Mesothelial cell of epicardium (in vitro differentiated cells): Measurements from ENCODE around the gene EFHD2. TPM values are rescaled to one million over a fixed set of nuclear protein-coding genes. Genes with fewer than 3 reads are reported as not detected.

Experiments
- DNase-seq, 2 experiments: peaks; one replicate each; pipeline ENCODE4 v3.0.0; 2021; ENCODE audit warnings: low spot score in 2 of 2; ENCODE audit not compliant: unreplicated experiment in 2 of 2
- H3K27ac Mint-ChIP-seq: 2 replicates; pipeline ENCODE4 v1.8.0; 2021; ENCODE audit warnings: mixed read lengths
- H3K27me3 Mint-ChIP-seq: 2 replicates; pipeline ENCODE4 v1.8.0; 2021; ENCODE audit warnings: low read depth, mixed read lengths
- H3K36me3 Mint-ChIP-seq: 2 replicates; pipeline ENCODE4 v1.8.0; 2021; ENCODE audit warnings: mixed read lengths
- H3K4me1 Mint-ChIP-seq: 2 replicates; pipeline ENCODE4 v1.8.0; 2021; ENCODE audit warnings: mixed read lengths
- H3K4me3 Mint-ChIP-seq: 2 replicates; pipeline ENCODE4 v1.8.0; 2021; ENCODE audit warnings: mild to moderate bottlenecking, moderate library complexity, mixed read lengths
- H3K9me3 Mint-ChIP-seq: 2 replicates; pipeline ENCODE4 v1.8.0; 2021; ENCODE audit warnings: mixed read lengths
- CTCF ChIP-seq: fragments of 200-600 bp; sonication (generic); IDR thresholded peaks from one replicate; pipeline ENCODE4 v1.5.0; 2021; ENCODE audit warnings: antibody characterized with exemption; ENCODE audit not compliant: unreplicated experiment
- total RNA-seq: library from RNA; stranded (reverse); gene quantifications from 3 replicates; pipeline ENCODE4 v1.2.1, GENCODE V29; 2021

EFHD2 gene
- total RNA-seq: 16.2 to 18.0 TPM (median 17.5 TPM) in 3 replicates

- Mint-ChIP-seq H3K27ac (peak within 1 kb of the TSS; percentile 94), H3K4me1 (peaks cover 27% of the 10 kb centered on the region), H3K36me3 (no peaks in the 10 kb centered on the region), H3K4me3 (peak within 1 kb of the TSS; percentile 79), H3K27me3 (peaks cover 43% of the 10 kb centered on the region), H3K9me3 (no peaks in the 10 kb centered on the region)
- TF ChIP-seq CTCF: no peak
- DNase-seq: peak; percentile 66 to 76
Measured at GRCh38 chr1:15409388-15410222, at the start of gene EFHD2. Gene EFHD2 (plus strand): TSS chr1:15409888. CDS start chr1:15409972, 84 bp downstream.

DNA sequence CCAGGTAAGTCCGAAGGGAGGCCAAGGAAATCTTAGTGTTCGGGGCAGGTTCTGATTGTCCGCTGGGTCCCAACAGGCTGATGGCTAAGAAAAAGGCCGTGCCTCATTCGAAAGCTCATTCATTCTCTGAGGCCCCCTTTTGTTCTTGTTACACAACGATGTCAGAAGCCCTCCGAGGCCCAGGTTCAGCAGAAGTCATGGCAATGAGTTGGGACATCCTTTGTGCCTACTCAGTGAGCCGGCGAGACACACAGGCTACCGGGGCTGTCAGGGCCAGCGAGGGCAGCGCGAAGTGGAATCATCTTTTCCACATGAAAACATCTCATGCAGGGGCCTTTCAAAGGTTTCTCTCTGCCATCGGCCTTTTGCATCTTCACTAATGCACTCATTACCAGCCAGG, 49.0 kb upstream of the EFHD2 start:
- no peaks in the 10 kb centered on the region for H3K9me3 Mint-ChIP-seq

GRCh38 chr1:15362096-15362736, 47.5 kb upstream of the EFHD2 start:
- Mint-ChIP-seq H3K4me3 (no peak overlapping the region), H3K27me3 (no peaks in the 10 kb centered on the region), H3K36me3 (no peaks in the 10 kb centered on the region), H3K9me3 (no peaks in the 10 kb centered on the region), H3K4me1 (peaks cover 11% of the 10 kb centered on the region), H3K27ac (no peak overlapping the region)
- no peak for TF ChIP-seq CTCF
- no peak for DNase-seq

More for the DNA sequence above, 49.0 kb upstream of the EFHD2 start:
- Mint-ChIP-seq H3K27ac (no peak overlapping the region), H3K27me3 (no peaks in the 10 kb centered on the region), H3K4me3 (no peak overlapping the region), H3K4me1 (peaks cover 18% of the 10 kb centered on the region), H3K36me3 (no peaks in the 10 kb centered on the region)
- DNase-seq: no peak
- no peak for TF ChIP-seq CTCF

GRCh38 chr1:15362737-15363128, 47.0 kb upstream of the EFHD2 start:
- DNase-seq: no peak
- peaks cover 7% of the 10 kb centered on the region for H3K4me1 Mint-ChIP-seq
- no peaks in the 10 kb centered on the region for H3K27me3 Mint-ChIP-seq
- TF ChIP-seq CTCF: no peak
- H3K27ac Mint-ChIP-seq: no peak overlapping the region
- H3K36me3 Mint-ChIP-seq: no peaks in the 10 kb centered on the region
- H3K4me3 Mint-ChIP-seq: no peak overlapping the region
- no peaks in the 10 kb centered on the region for H3K9me3 Mint-ChIP-seq

GRCh38 chr1:15364740-15365139, 44.9 kb upstream of the EFHD2 start:
- no peak for DNase-seq
- Mint-ChIP-seq H3K4me3 (no peak overlapping the region), H3K36me3 (no peaks in the 10 kb centered on the region), H3K4me1 (peaks cover 5% of the 10 kb centered on the region), H3K27ac (no peak overlapping the region), H3K9me3 (no peaks in the 10 kb centered on the region), H3K27me3 (no peaks in the 10 kb centered on the region)
- TF ChIP-seq CTCF: no peak
